ENCODE results near the gene NTF3. TPM values are rescaled to one million over a fixed set of nuclear protein-coding genes. Genes with fewer than 3 reads are reported as not detected.

NTF3 gene
- polyA plus RNA-seq (2012; ENCODE audit: insufficient read length, low read depth) = not detected

DNA sequence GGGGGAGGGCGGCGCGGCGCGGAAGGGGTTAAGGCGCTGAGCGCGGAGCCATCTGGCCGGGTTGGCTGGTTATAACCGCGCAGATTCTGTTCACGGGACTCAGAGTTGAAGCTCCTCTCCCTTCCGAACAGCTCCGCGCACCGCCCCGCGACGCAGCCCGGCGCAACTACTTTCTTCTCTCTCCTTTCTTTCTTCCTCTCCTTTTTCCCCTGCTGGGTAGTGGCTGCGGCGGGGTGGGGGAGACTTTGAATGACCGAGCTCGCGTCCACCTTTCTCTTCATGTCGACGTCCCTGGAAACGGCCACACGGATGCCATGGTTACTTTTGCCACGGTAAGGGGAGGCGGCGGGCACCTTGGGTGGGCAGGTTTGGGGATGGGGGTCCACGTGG is at the start of gene NTF3:
TSS of gene NTF3 (plus strand) at position 98 of the 390 bp plus-strand sequence. CDS start at position 315, 217 bp downstream.
- TF ChIP-seq TAF1 (IDR thresholded peaks at IDR 0.05; ENCODE audit: borderline replicate concordance, insufficient read depth, low read length) (no peak), POLR2AphosphoS5 (IDR thresholded peaks at IDR 0.05; ENCODE audit: low read depth, low read length) (no peak), SIN3A (IDR thresholded peaks at IDR 0.05; ENCODE audit: borderline replicate concordance, insufficient read depth, low read length) (no peak), FOXP2 (optimal IDR thresholded peaks at IDR 0.05; ENCODE audit: borderline replicate concordance, extremely low read depth, extremely low read length, insufficient read depth) (no peak)
- TF ChIP-seq, protein P1, sequence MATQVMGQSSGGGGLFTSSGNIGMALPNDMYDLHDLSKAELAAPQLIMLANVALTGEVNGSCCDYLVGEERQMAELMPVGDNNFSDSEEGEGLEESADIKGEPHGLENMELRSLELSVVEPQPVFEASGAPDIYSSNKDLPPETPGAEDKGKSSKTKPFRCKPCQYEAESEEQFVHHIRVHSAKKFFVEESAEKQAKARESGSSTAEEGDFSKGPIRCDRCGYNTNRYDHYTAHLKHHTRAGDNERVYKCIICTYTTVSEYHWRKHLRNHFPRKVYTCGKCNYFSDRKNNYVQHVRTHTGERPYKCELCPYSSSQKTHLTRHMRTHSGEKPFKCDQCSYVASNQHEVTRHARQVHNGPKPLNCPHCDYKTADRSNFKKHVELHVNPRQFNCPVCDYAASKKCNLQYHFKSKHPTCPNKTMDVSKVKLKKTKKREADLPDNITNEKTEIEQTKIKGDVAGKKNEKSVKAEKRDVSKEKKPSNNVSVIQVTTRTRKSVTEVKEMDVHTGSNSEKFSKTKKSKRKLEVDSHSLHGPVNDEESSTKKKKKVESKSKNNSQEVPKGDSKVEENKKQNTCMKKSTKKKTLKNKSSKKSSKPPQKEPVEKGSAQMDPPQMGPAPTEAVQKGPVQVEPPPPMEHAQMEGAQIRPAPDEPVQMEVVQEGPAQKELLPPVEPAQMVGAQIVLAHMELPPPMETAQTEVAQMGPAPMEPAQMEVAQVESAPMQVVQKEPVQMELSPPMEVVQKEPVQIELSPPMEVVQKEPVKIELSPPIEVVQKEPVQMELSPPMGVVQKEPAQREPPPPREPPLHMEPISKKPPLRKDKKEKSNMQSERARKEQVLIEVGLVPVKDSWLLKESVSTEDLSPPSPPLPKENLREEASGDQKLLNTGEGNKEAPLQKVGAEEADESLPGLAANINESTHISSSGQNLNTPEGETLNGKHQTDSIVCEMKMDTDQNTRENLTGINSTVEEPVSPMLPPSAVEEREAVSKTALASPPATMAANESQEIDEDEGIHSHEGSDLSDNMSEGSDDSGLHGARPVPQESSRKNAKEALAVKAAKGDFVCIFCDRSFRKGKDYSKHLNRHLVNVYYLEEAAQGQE (IDR thresholded peaks at IDR 0.05; ENCODE audit: insufficient read depth in 1 of 2, low read depth in 2 of 2, low read length in 2 of 2) = no peak

GRCh38 chr12:5384015-5384414 is 47.9 kb upstream of the NTF3 start:
- TF ChIP-seq TAF1 (IDR thresholded peaks at IDR 0.05; ENCODE audit: borderline replicate concordance, insufficient read depth, low read length) = no peak
- TF ChIP-seq, protein P1 (IDR thresholded peaks at IDR 0.05; ENCODE audit: insufficient read depth in 1 of 2, low read depth in 2 of 2, low read length in 2 of 2) = no peak
- TF ChIP-seq FOXP2 (optimal IDR thresholded peaks at IDR 0.05; ENCODE audit: borderline replicate concordance, extremely low read depth, extremely low read length, insufficient read depth) = no peak
- TF ChIP-seq POLR2AphosphoS5 (IDR thresholded peaks at IDR 0.05; ENCODE audit: low read depth, low read length) = no peak
- no peak for TF ChIP-seq SIN3A (IDR thresholded peaks at IDR 0.05; ENCODE audit: borderline replicate concordance, insufficient read depth, low read length)

GRCh38 chr12:5388581-5389535 is 43.0 kb upstream of the NTF3 start:
- TF ChIP-seq FOXP2 (optimal IDR thresholded peaks at IDR 0.05; ENCODE audit: borderline replicate concordance, extremely low read depth, extremely low read length, insufficient read depth) = no peak
- no peak for TF ChIP-seq SIN3A (IDR thresholded peaks at IDR 0.05; ENCODE audit: borderline replicate concordance, insufficient read depth, low read length)
- TF ChIP-seq, protein P1 (IDR thresholded peaks at IDR 0.05; ENCODE audit: insufficient read depth in 1 of 2, low read depth in 2 of 2, low read length in 2 of 2) = no peak
- no peak for TF ChIP-seq POLR2AphosphoS5 (IDR thresholded peaks at IDR 0.05; ENCODE audit: low read depth, low read length)
- no peak for TF ChIP-seq TAF1 (IDR thresholded peaks at IDR 0.05; ENCODE audit: borderline replicate concordance, insufficient read depth, low read length)

DNA sequence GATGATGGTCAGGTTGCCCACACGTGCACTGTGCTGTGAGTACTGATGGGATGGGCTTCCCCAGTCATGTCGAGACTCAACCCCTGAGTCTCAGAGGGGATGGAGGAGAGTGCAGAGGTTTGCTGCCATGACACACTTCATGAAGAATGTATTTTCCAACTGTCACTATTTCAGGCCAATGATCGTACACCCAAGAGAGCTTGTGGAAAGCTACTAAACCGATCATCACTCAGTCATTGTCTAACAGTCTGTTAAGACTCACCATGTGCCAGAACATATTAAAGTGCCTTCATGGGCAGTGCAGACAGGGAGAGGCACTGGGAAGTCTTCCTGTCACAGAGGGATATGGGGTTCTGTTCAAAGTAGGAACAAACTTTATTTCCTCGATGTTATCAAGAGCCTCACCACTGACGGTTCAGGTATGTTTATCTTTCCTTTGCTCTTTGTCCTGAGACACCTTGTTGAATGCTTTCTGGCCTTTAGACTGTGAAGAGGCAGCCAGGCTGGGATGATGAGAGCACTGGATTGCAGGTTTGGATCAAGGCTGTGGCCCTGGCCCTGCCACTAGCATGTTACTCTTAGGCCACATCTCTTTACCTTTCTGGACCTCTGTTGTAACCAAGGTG is 41.6 kb upstream of the NTF3 start:
- TF ChIP-seq, protein P1 (IDR thresholded peaks at IDR 0.05; ENCODE audit: insufficient read depth in 1 of 2, low read depth in 2 of 2, low read length in 2 of 2) = no peak
- TF ChIP-seq TAF1 (IDR thresholded peaks at IDR 0.05; ENCODE audit: borderline replicate concordance, insufficient read depth, low read length) = no peak

Measured in PFSK-1 (cell line).